ENCODE results near the gene DZIP3.

- TF ChIP-seq CTCF (IDR thresholded peaks at IDR 0.05) (no peak), POLR2A (IDR thresholded peaks at IDR 0.05) (no peak), EP300 (IDR thresholded peaks at IDR 0.05) (no peak)
These were observed 19.2 kb downstream of the DZIP3 start for GRCh38 chr3:108608750-108609149.
